Measurements from ENCODE around the gene GMPPB.

DNA sequence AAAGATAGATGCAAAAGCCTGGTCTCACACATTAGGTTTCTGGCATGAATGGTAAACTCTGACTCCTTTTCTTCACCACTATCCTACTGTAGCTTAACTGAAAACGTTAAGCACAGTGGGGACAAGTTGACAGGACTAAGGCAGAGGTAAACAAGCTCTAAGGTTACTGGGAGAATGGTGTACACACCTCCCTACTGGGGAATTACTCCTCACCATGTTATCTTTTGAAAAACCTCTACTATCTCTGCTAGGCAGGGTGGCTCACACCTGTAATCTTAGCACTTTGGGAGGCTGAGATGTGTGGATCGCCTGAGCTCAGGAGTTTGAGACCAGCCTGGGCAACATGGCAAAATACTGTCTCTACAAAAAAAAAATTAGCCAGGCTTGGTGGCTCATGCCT lies 33.4 kb upstream of the GMPPB start:
- TF ChIP-seq EZH2phosphoT487 (IDR thresholded peaks at IDR 0.05; ENCODE audit: borderline replicate concordance, low read length) (no peak), CTCF (IDR thresholded peaks at IDR 0.05; ENCODE audit: low read depth, low read length, poor library complexity, severe bottlenecking) (no peak)
